HUES6 (cell line): ENCODE results near the gene TSPAN18.
A peak's percentile ranks its signal among the peaks of the same experiment; 100 is the strongest.

ENCODE experiments used
- H3K27ac ChIP-seq: 2 replicates; pipeline ENCODE4 v1.7.0; 2013; ENCODE audit warnings: low read depth, mild to moderate bottlenecking, low read length, inconsistent platforms
- H3K27me3 ChIP-seq: 2 replicates; pipeline ENCODE4 v1.6.1; 2013; ENCODE audit warnings: low read length; ENCODE audit not compliant: control insufficient read depth, insufficient read depth
- H3K36me3 ChIP-seq: 2 replicates; pipeline ENCODE4 v1.6.1; 2013; ENCODE audit warnings: low read length; ENCODE audit not compliant: control insufficient read depth, insufficient read depth
- H3K4me1 ChIP-seq: 2 replicates; pipeline ENCODE4 v1.6.1; 2013; ENCODE audit warnings: low read length; ENCODE audit not compliant: control insufficient read depth, insufficient read depth
- H3K4me3 ChIP-seq: 2 replicates; pipeline ENCODE4 v1.5.1; 2013; ENCODE audit warnings: low read depth, low read length
- H3K9ac ChIP-seq: one replicate; pipeline ENCODE4 v1.6.1; 2013; ENCODE audit warnings: mild to moderate bottlenecking, low read length
- H3K9me3 ChIP-seq: 2 replicates; pipeline ENCODE4 v1.6.1; 2013; ENCODE audit warnings: low read depth, low read length; ENCODE audit not compliant: control insufficient read depth, insufficient read depth

Gene TSPAN18

GRCh38 chr11:44976576-44976975 lies 249.8 kb downstream of the TSPAN18 start:
- no peaks in the 10 kb centered on the region for H3K27me3 ChIP-seq
- H3K4me1 ChIP-seq: peaks cover 57% of the 10 kb centered on the region
- H3K9ac ChIP-seq: no peak overlapping the region
- no peak overlapping the region for H3K4me3 ChIP-seq
- H3K27ac ChIP-seq: no peak overlapping the region
- H3K36me3 ChIP-seq: no peaks in the 10 kb centered on the region
- peaks cover 5% of the 10 kb centered on the region; the same call in 1 of the 2 replicates for H3K9me3 ChIP-seq

- Histone ChIP-seq H3K27ac (no peak overlapping the region; the same call in 1 of the 2 replicates), H3K9me3 (peaks cover 7% of the 10 kb centered on the region; the same call in 1 of the 2 replicates), H3K4me1 (peaks cover 57% of the 10 kb centered on the region), H3K9ac (peak overlapping the region; percentile 10), H3K36me3 (no peaks in the 10 kb centered on the region), H3K4me3 (no peak overlapping the region; the same call in 1 of the 2 replicates), H3K27me3 (no peaks in the 10 kb centered on the region)
These were observed 250.8 kb downstream of the TSPAN18 start for GRCh38 chr11:44977493-44977984.

DNA sequence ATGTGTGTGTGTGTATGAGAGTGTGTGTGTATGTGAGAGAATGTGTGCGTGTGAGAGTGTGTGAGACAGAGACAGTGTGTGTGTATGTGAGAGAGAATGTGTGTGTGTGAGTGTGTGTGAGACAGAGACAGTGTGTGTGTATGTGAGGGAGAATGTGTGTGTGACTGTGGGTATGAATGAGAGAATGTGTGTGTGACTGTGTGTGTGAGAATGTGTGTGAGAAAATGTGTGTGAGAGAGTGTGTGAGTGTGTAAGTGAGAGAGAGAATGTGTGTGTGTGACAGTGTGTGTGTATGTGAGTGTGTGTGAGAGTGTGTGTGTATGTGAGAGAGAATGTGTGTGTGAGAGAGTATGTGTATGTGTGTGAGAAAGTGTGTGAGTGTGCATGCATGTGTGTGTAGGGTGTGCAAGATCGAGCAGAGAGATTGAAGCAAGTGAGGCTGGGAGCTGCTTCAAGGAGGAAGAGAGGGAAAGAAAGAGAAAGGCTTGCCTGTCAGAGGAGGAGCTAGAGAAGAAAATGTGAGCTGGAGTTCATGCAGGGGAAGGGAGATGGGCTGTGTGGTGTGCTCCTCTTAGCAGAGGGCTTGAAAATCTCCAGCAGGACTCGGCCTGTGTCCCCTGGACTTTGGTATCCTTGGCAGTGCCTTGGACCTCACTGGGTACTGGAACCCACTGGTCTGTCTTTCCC lies 251.7 kb downstream of the TSPAN18 start:
- no peaks in the 10 kb centered on the region for H3K27me3 ChIP-seq
- peaks cover 56% of the 10 kb centered on the region for H3K4me1 ChIP-seq
- no peak overlapping the region for H3K27ac ChIP-seq
- H3K36me3 ChIP-seq: no peaks in the 10 kb centered on the region
- H3K9me3 ChIP-seq: peaks cover 7% of the 10 kb centered on the region; the same call in 1 of the 2 replicates
- H3K4me3 ChIP-seq: no peak overlapping the region
- H3K9ac ChIP-seq: peak overlapping the region; percentile 13

DNA sequence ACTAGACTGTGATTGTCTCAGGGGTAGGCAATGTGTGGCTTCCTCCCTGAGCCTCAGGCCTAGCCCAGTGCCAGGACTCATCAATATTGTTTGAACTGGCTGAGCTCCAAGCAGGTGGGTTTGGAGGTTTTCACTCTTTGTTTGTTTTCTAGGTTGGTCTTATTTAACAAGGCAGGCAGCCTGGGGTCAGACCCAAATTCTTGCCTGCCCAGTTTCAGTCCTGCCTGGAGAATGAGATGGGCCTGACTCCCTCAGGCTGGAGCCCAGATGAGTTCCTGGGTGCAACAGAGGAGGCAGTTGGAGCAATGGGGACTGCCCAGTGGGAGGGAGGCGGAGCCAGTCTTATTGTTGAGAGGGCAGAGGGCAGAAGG lies 252.2 kb downstream of the TSPAN18 start:
- Histone ChIP-seq H3K9ac (peak overlapping the region; percentile 6), H3K4me1 (peaks cover 51% of the 10 kb centered on the region), H3K4me3 (no peak overlapping the region), H3K36me3 (no peaks in the 10 kb centered on the region), H3K9me3 (peaks cover 7% of the 10 kb centered on the region; the same call in 1 of the 2 replicates), H3K27me3 (no peaks in the 10 kb centered on the region), H3K27ac (no peak overlapping the region)

- Histone ChIP-seq H3K4me1 (peaks cover 46% of the 10 kb centered on the region), H3K36me3 (no peaks in the 10 kb centered on the region), H3K27me3 (no peaks in the 10 kb centered on the region), H3K9ac (peak overlapping the region; percentile 6), H3K27ac (no peak overlapping the region), H3K9me3 (peaks cover 7% of the 10 kb centered on the region; the same call in 1 of the 2 replicates), H3K4me3 (no peak overlapping the region)
These were observed 253.0 kb downstream of the TSPAN18 start for GRCh38 chr11:44979543-44980399.

DNA sequence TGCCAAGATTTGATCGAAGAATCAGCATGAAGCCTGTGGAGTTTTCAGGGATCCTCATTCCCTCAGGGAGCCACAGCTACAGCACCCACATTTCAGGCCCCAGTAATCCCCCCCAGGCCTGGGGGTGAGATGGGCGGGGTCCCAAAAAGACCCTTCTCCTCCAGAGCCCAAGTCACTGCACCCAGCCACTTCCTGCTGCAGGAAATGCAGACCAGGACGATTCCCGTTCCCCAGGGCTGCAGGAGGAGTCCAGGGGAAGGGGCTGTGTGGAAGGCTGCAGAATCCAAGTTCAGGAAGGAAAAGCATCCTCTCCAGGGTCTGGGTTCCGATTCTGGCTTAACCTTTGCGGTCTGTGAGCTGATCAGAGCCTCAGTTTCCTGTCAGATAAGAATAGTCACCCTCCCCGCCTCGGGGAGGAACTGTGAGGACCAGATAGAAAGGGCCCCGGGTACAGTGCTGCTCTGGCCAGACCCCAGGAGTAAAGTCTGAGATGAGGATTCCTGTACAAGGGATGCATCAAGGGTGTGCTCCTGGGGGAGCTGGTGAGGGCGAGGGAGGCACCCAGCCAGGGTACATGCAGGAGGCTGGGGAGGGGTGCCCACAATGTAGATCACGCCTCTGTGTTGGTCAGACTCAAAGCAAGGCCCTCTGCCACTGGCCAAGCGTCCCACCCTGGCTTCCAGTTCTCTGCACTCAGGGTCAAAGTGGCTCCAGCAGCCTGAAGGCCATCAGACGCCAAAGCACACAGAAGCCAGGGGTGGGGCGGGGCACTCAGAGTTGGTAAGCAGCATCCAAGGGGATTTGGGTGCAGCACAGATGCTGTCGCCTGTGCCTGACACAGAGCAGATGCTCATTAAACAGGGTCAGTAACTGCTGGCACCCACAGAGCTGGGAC lies 254.0 kb downstream of the TSPAN18 start:
- Histone ChIP-seq H3K36me3 (no peaks in the 10 kb centered on the region), H3K4me3 (no peak overlapping the region)

More for the DNA sequence above, 254.0 kb downstream of the TSPAN18 start:
- H3K4me1 ChIP-seq: peaks cover 46% of the 10 kb centered on the region
- no peak overlapping the region for H3K27ac ChIP-seq
- no peak overlapping the region for H3K9ac ChIP-seq
- no peaks in the 10 kb centered on the region for H3K27me3 ChIP-seq
- peaks cover 7% of the 10 kb centered on the region; the same call in 1 of the 2 replicates for H3K9me3 ChIP-seq
